GM12878 (cell line): Measurements from ENCODE around the gene FOLR2. TPM values are rescaled to one million over a fixed set of nuclear protein-coding genes. Genes with fewer than 3 reads are reported as not detected.

Experiments used
- ATAC-seq: fragments of 200-7000 bp; cut with Tn5 transposase; 3 replicates; pipeline ENCODE4 v1.9.1; 2020; ENCODE audit warnings: mild to moderate bottlenecking, moderate library complexity
- BruUV-seq: library from RNA; stranded (reverse); fragments of 400-500 nt; replicated peaks from 2 replicates; lab custom pipeline; 2021; lab: Mats Ljungman, UMichigan
- CTCF ChIA-PET: fragments of 300-600 bp; sonication (Branson Sonifier 250); formaldehyde crosslinking; extraction: SDS; loops from one replicate; lab custom pipeline; 2021; ENCODE audit warnings: inconsistent platforms; lab: Yijun Ruan, JAX
- POLR2A ChIA-PET: fragments of 350-600 bp; formaldehyde crosslinking; extraction: SDS; loops from one replicate; lab custom pipeline; 2021; ENCODE audit warnings: inconsistent platforms; lab: Charles Lee
- RAD21 ChIA-PET: fragments of 300-600 bp; sonication (Branson Sonifier 250); formaldehyde crosslinking; loops from one replicate; lab custom pipeline; 2023; ENCODE audit warnings: antibody characterized with exemption; ENCODE audit not compliant: unreplicated experiment; lab: Charles Lee
- SMC1A ChIA-PET: fragments of 300-600 bp; sonication (Branson Sonifier 250); formaldehyde crosslinking; loops from one replicate; lab custom pipeline; 2023; ENCODE audit not compliant: unreplicated experiment, uncharacterized antibody; lab: Charles Lee
- DNase-seq: peaks from one replicate; pipeline ENCODE4 v3.0.0-alpha.2; 2011; ENCODE audit warnings: low read depth, low spot score
- FAIRE-seq: peaks from 3 replicates; lab custom pipeline; 2011; peaks lifted over from hg19 to GRCh38; lab: Jason Lieb, UNC
- H2AFZ ChIP-seq: 2 replicates; pipeline ENCODE4 v1.6.0; 2011; ENCODE audit warnings: low read depth, low read length, control low read depth; ENCODE audit not compliant: control insufficient read depth
- H3K27ac ChIP-seq: 2 replicates; pipeline ENCODE4 v1.5.1; 2011; ENCODE audit warnings: control low read depth; ENCODE audit not compliant: control insufficient read depth, insufficient read depth
- H3K27me3 ChIP-seq, 2 experiments: replicated peaks in 1 of 2; 2 replicates each; pipeline versions ENCODE4 v1.6.0 to v1.6.1; 2011; ENCODE audit warnings: low read length in 1 of 2; ENCODE audit not compliant: control insufficient read depth in 2 of 2, insufficient read depth in 2 of 2
- H3K36me3 ChIP-seq, 2 experiments: 2 replicates each; pipeline ENCODE4 v1.5.1; 2011; ENCODE audit warnings: low read length in 1 of 2; ENCODE audit not compliant: control insufficient read depth in 2 of 2, insufficient read depth in 2 of 2
- H3K4me1 ChIP-seq: 2 replicates; pipeline ENCODE4 v1.6.1; 2011; ENCODE audit warnings: mild to moderate bottlenecking, low read length, moderate library complexity, mixed read lengths; ENCODE audit not compliant: control insufficient read depth, insufficient read depth
- H3K4me2 ChIP-seq: 2 replicates; pipeline ENCODE4 v1.6.0; 2011; ENCODE audit warnings: control low read depth; ENCODE audit not compliant: control insufficient read depth, insufficient read depth
- H3K4me3 ChIP-seq: fragments of 200-600 bp; sonication (generic); 2 replicates; pipeline ENCODE4 v1.5.1; 2016
- H3K79me2 ChIP-seq: 2 replicates; pipeline ENCODE4 v1.6.0; 2011; ENCODE audit warnings: low read length; ENCODE audit not compliant: control insufficient read depth, insufficient read depth
- H3K9ac ChIP-seq: 2 replicates; pipeline ENCODE4 v1.8.0; 2011; ENCODE audit warnings: low read length, control low read depth, mixed read lengths; ENCODE audit not compliant: control insufficient read depth, insufficient read depth
- H3K9me3 ChIP-seq: replicated peaks from 3 replicates; pipeline ENCODE4 v1.5.1; 2011; ENCODE audit warnings: mild to moderate bottlenecking, low read length; ENCODE audit not compliant: control insufficient read depth, insufficient read depth
- H4K20me1 ChIP-seq: 2 replicates; pipeline ENCODE4 v1.6.0; 2011; ENCODE audit not compliant: control insufficient read depth, insufficient read depth
- CREB1 ChIP-seq: IDR thresholded peaks from 2 replicates; pipeline ENCODE4 v1.6.1; 2012; ENCODE audit warnings: low read depth, mild to moderate bottlenecking, inconsistent platforms
- CREM ChIP-seq: IDR thresholded peaks from 2 replicates; pipeline ENCODE4 v1.6.1; 2014; ENCODE audit warnings: antibody characterized with exemption, low read depth
- KLF5 ChIP-seq: fragments of 450-650 bp; IDR thresholded peaks from 2 replicates; pipeline ENCODE4 v1.6.1; 2014; ENCODE audit warnings: mild to moderate bottlenecking; ENCODE audit not compliant: partially characterized antibody
- MAX ChIP-seq: IDR thresholded peaks from 2 replicates; pipeline ENCODE4 v1.6.1; 2012; ENCODE audit warnings: low read depth, low read length, improper control_type of control experiment
- MEF2A ChIP-seq: IDR thresholded peaks from 2 replicates; pipeline ENCODE4 v1.6.1; 2011; ENCODE audit warnings: low read depth, mild to moderate bottlenecking, low read length, moderate library complexity; ENCODE audit not compliant: insufficient read depth
- ZNF207 ChIP-seq: fragments of 450-650 bp; IDR thresholded peaks from 2 replicates; pipeline ENCODE4 v1.6.1; 2014; ENCODE audit warnings: antibody characterized with exemption, mild to moderate bottlenecking, borderline replicate concordance
- WGBS: methylation state at CpG from one replicate; pipeline ENCODE4 v1.1.6; 2016; ENCODE audit warnings: low lambda C conversion rate; ENCODE audit not compliant: insufficient replicate concordance, insufficient coverage; ENCODE audit errors: missing lambda C conversion rate; 5-methylcytosine and 5-hydroxymethylcytosine counted together
- in situ Hi-C: fragments of 300-500 bp; cut with MboI; formaldehyde crosslinking; loops from 9 replicates; pipeline ENCODE4 v1.14.3; 2018; ENCODE audit warnings: mixed read lengths
- intact Hi-C: fragments of 100-400 bp; cut with micrococcal nuclease; formaldehyde crosslinking; loops from one replicate; pipeline ENCODE4 v1.14.2; 2022; ENCODE audit not compliant: unreplicated experiment
- polyA plus RNA-seq, 11 experiments: library from polyadenylated mRNA; depleted of rRNA in 4 of 11; unstranded in 6 of 11; stranded (reverse) in 5 of 11; fragments of >200 nt; fragmentation: Nextera tagmentation in 4 of 11; fragmentation: Illumina TruSeq in 1 of 11; extraction: Ambion mirVana in 4 of 11; extraction: Trizol in 1 of 11; gene quantifications; 1 replicate in 1 of 11; 2 replicates in 10 of 11; pipeline versions ENCODE4 v1.2.1 to v1.2.3, GENCODE V29; 2011 to 2016; ENCODE audit warnings: inconsistent platforms in 2 of 11, missing spikeins in 2 of 11, low read depth in 1 of 11
- total RNA-seq, 4 experiments: library from RNA; depleted of rRNA in 3 of 4; stranded (reverse); fragments of >200 nt in 3 of 4; fragmentation: Illumina TruSeq in 1 of 4; extraction: Trizol in 1 of 4; gene quantifications; 2 replicates each; pipeline versions ENCODE4 v1.2.1 to v1.2.3, GENCODE V29; 2013 to 2021

FOLR2 gene
- total and polyA plus RNA-seq, 10 of the 15 experiments (the other 5 are each of a cell fraction or from before 2014, with no cell fraction given): 0.10 to 11.1 (median 1.9) TPM

DNA sequence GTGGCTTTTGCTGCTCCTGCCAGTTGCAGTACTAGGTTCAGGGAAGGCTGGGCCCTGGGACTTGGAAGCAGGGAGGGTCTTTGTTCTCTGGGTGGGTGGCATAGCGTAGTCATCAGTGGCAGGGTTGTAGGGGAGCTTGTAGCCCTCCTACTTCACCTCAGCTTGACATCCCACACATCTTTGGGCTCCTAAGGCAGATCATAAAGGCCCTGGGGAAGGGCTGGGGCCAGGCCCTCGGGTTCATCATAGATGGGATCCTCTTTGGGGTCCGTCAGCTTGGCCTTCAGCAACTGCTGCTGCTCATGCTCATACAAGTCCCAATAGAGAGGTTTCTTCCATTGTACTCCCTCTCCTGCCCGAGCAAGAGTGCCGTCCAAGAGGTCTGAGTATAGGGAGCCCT lies 33.4 kb downstream of the FOLR2 start:
- no peak overlapping the region for H3K9ac ChIP-seq
- no TSS peak for BruUV-seq
- intact Hi-C loops: no loop called here
- POLR2A ChIA-PET: no interaction called here
- WGBS: 42% methylated on average over 5 of the region's 5 CpGs
- H3K27me3 ChIP-seq: peaks cover 2 to 16% of the 10 kb centered on the region in 2 experiments; a peak in 3 of 4 replicates
- TF ChIP-seq CREB1 (no peak), MEF2A (no peak), KLF5 (no peak), MAX (no peak), ZNF207 (no peak), CREM (no peak)
- TF ChIP-seq, all 136 proteins: peak for 0
- Histone ChIP-seq H3K79me2 (no peaks in the 10 kb centered on the region), H3K4me1 (no peaks in the 10 kb centered on the region), H3K4me3 (no peak overlapping the region), H4K20me1 (no peaks in the 10 kb centered on the region), H3K4me2 (no peak overlapping the region), H3K36me3 (no peaks in the 10 kb centered on the region), H2AFZ (no peak overlapping the region), H3K27ac (no peak overlapping the region), H3K9me3 (peaks cover 4% of the 10 kb centered on the region; the same call in 2 of the 3 replicates)
- in situ Hi-C loops: no loop called here
- ChIA-PET RAD21 (no interaction called here), SMC1A (no interaction called here), CTCF (no interaction called here)
- no peak for ATAC-seq
- no peak for DNase-seq
- FAIRE-seq: no peak
